ENCODE measurements around the gene GREB1. TPM values are rescaled to one million over a fixed set of nuclear protein-coding genes. Genes with fewer than 3 reads are reported as not detected.
A peak's percentile ranks its signal among the peaks of the same experiment; 100 is the strongest.

GREB1 gene
- total and polyA plus RNA-seq, 2 of the 13 experiments (the other 11 are each of a cell fraction or from before 2014, with no cell fraction given), result 31.3 to 61.2 TPM

- no peak for TF ChIP-seq HOXA5 (CRISPR knock-in tag; IDR thresholded peaks at IDR 0.05)
- no peak for TF ChIP-seq LBX2 (CRISPR knock-in tag; IDR thresholded peaks at IDR 0.05; ENCODE audit: borderline replicate concordance)
- TF ChIP-seq ZNF619 (CRISPR knock-in tag; IDR thresholded peaks at IDR 0.05), result no peak
- no peak for TF ChIP-seq ZNF567 (CRISPR knock-in tag; IDR thresholded peaks at IDR 0.05; ENCODE audit: borderline replicate concordance)
- no peak for TF ChIP-seq ZNF446 (CRISPR knock-in tag; IDR thresholded peaks at IDR 0.05)
- peak; percentile 55 for TF ChIP-seq ZNF883 (CRISPR knock-in tag; IDR thresholded peaks at IDR 0.05; ENCODE audit: not compliant biosample characterization)
- no peak for TF ChIP-seq PBX3 (CRISPR knock-in tag; IDR thresholded peaks at IDR 0.05; ENCODE audit: borderline replicate concordance)
- no peak for TF ChIP-seq SRSF9 (IDR thresholded peaks at IDR 0.05; ENCODE audit: borderline replicate concordance, insufficient read depth, low read depth, low read length, poor library complexity, severe bottlenecking)
- TF ChIP-seq ZNF234 (CRISPR knock-in tag; conservative IDR thresholded peaks at IDR 0.05), result no peak
- TF ChIP-seq POLR2A (IDR thresholded peaks at IDR 0.05; ENCODE audit: insufficient read depth in 1 of 2, low read depth in 2 of 2, low read length in 2 of 2), result peak in 1 of 2 experiments; percentile 53; a peak in 2 of 4 replicates
- TF ChIP-seq ZNF784 (CRISPR knock-in tag; IDR thresholded peaks at IDR 0.05; ENCODE audit: borderline replicate concordance), result 0 out of 2 replicates have a peak, but pooled peaks have one; percentile 45
- TF ChIP-seq TRAFD1 (CRISPR knock-in tag; IDR thresholded peaks at IDR 0.05; ENCODE audit: borderline replicate concordance), result no peak
- no peak for TF ChIP-seq ZKSCAN1 (IDR thresholded peaks at IDR 0.05; ENCODE audit: low read length)
- TF ChIP-seq ZC3H13 (CRISPR knock-in tag; IDR thresholded peaks at IDR 0.05), result no peak
- TF ChIP-seq MEIS2 (CRISPR knock-in tag; IDR thresholded peaks at IDR 0.05), result no peak
- TF ChIP-seq BCLAF1 (IDR thresholded peaks at IDR 0.05), result no peak
- no peak for TF ChIP-seq NFKB2 (CRISPR knock-in tag; IDR thresholded peaks at IDR 0.05; ENCODE audit: borderline replicate concordance)
- no peak; the same call in 1 of the 2 replicates for TF ChIP-seq HINFP (CRISPR knock-in tag; IDR thresholded peaks at IDR 0.05; ENCODE audit: low read depth)
- TF ChIP-seq TSC22D2 (CRISPR knock-in tag; IDR thresholded peaks at IDR 0.05; ENCODE audit: borderline replicate concordance), result no peak
- TF ChIP-seq FOXA1 (IDR thresholded peaks at IDR 0.05), result no peak
- TF ChIP-seq FOXA1 (CRISPR knock-in tag; IDR thresholded peaks at IDR 0.05), result no peak
Observed at GRCh38 chr2:11542275-11542819, 8.5 kb downstream of the GREB1 start (continued).

Data from HepG2 (cell line).